Calu3 (cell line): ENCODE data around the gene KCNA10. TPM values are rescaled to one million over a fixed set of nuclear protein-coding genes. Genes with fewer than 3 reads are reported as not detected.

ENCODE experiments used
- BruUV-seq: library from RNA; stranded (reverse); fragments of 400-500 nt; replicated peaks from 2 replicates; lab custom pipeline; 2021; lab: Mats Ljungman, UMichigan
- CTCF ChIA-PET: fragments of 300-600 bp; sonication (Branson Sonifier 250); formaldehyde crosslinking; loops from one replicate; lab custom pipeline; 2022; ENCODE audit warnings: antibody characterized with exemption; lab: Charles Lee
- DNase-seq: peaks from one replicate; pipeline ENCODE4 v3.0.0; 2022
- H3K27ac Mint-ChIP-seq: one replicate; pipeline ENCODE4 v1.8.0; 2022; ENCODE audit warnings: mixed read lengths; ENCODE audit not compliant: unreplicated experiment
- H3K27me3 Mint-ChIP-seq: one replicate; pipeline ENCODE4 v1.8.0; 2022; ENCODE audit warnings: mixed read lengths; ENCODE audit not compliant: unreplicated experiment
- H3K36me3 Mint-ChIP-seq: one replicate; pipeline ENCODE4 v1.8.0; 2022; ENCODE audit warnings: mild to moderate bottlenecking, moderate library complexity, mixed read lengths; ENCODE audit not compliant: insufficient read depth, unreplicated experiment
- H3K4me1 Mint-ChIP-seq: one replicate; pipeline ENCODE4 v1.8.0; 2022; ENCODE audit warnings: mild to moderate bottlenecking, low read depth, mixed read lengths; ENCODE audit not compliant: unreplicated experiment
- H3K4me3 Mint-ChIP-seq: one replicate; pipeline ENCODE4 v1.8.0; 2022; ENCODE audit warnings: mild to moderate bottlenecking, low read depth, moderate library complexity, mixed read lengths; ENCODE audit not compliant: unreplicated experiment
- H3K9me3 Mint-ChIP-seq: one replicate; pipeline ENCODE4 v1.8.0; 2022; ENCODE audit warnings: low read depth, mixed read lengths; ENCODE audit not compliant: unreplicated experiment
- CTCF ChIP-seq: fragments of 200-600 bp; IDR thresholded peaks from one replicate; pipeline ENCODE4 v1.8.0; 2022; ENCODE audit warnings: antibody characterized with exemption; ENCODE audit not compliant: unreplicated experiment
- intact Hi-C: fragments of 100-400 bp; cut with micrococcal nuclease; formaldehyde crosslinking; loops from one replicate; pipeline ENCODE4 v1.10.0; 2022; ENCODE audit not compliant: unreplicated experiment
- total RNA-seq: library from RNA; stranded (reverse); gene quantifications from 2 replicates; pipeline ENCODE4 v1.2.3, GENCODE V29; 2022

KCNA10 gene
- total RNA-seq, 1 experiment from 2014 or later = not detected

- Mint-ChIP-seq H3K36me3 (no peaks in the 10 kb centered on the region), H3K9me3 (no peaks in the 10 kb centered on the region), H3K4me3 (no peak overlapping the region), H3K4me1 (peaks cover 15% of the 10 kb centered on the region), H3K27me3 (peaks cover 24% of the 10 kb centered on the region), H3K27ac (no peak overlapping the region)
- CTCF ChIA-PET = no interaction called here
- intact Hi-C loops = no loop called here
- no peak for DNase-seq
- no peak for TF ChIP-seq CTCF
- BruUV-seq = no TSS peak
These were observed 34.2 kb downstream of the KCNA10 start for GRCh38 chr1:110484801-110485200.

GRCh38 chr1:110483308-110483685 is 35.7 kb downstream of the KCNA10 start:
- Mint-ChIP-seq H3K4me1 (peaks cover 22% of the 10 kb centered on the region), H3K4me3 (no peak overlapping the region), H3K9me3 (no peaks in the 10 kb centered on the region), H3K27ac (no peak overlapping the region), H3K27me3 (peaks cover 24% of the 10 kb centered on the region), H3K36me3 (no peaks in the 10 kb centered on the region)
- intact Hi-C loops = no loop called here
- DNase-seq = no peak
- BruUV-seq = no TSS peak
- TF ChIP-seq CTCF = no peak
- CTCF ChIA-PET = interaction anchor here (1.7 kb wide), 1 partner anchor 13 kb away, joined by 3 read pairs; no protein-coding TSS in a partner anchor

- CTCF ChIA-PET = interaction anchor here (1.7 kb wide), 1 partner anchor 13 kb away, joined by 3 read pairs; no protein-coding TSS in a partner anchor
These were observed 36.2 kb downstream of the KCNA10 start for GRCh38 chr1:110482662-110483307.

GRCh38 chr1:110481968-110482623 is 36.9 kb downstream of the KCNA10 start:
- H3K4me3 Mint-ChIP-seq = no peak overlapping the region
- H3K9me3 Mint-ChIP-seq = no peaks in the 10 kb centered on the region
- CTCF ChIA-PET = interaction anchor here (1.7 kb wide), 1 partner anchor 14 kb away, joined by 3 read pairs; no protein-coding TSS in a partner anchor
- DNase-seq = no peak
- no peak overlapping the region for H3K27ac Mint-ChIP-seq
- H3K4me1 Mint-ChIP-seq = peaks cover 22% of the 10 kb centered on the region
- H3K36me3 Mint-ChIP-seq = no peaks in the 10 kb centered on the region
- TF ChIP-seq CTCF = no peak
- intact Hi-C loops = no loop called here
- peaks cover 24% of the 10 kb centered on the region for H3K27me3 Mint-ChIP-seq
- BruUV-seq = no TSS peak

More at GRCh38 chr1:110482662-110483307, 36.2 kb downstream of the KCNA10 start:
- TF ChIP-seq CTCF = no peak
- Mint-ChIP-seq H3K9me3 (no peaks in the 10 kb centered on the region), H3K4me3 (no peak overlapping the region), H3K4me1 (peaks cover 22% of the 10 kb centered on the region), H3K27me3 (peaks cover 24% of the 10 kb centered on the region), H3K36me3 (no peaks in the 10 kb centered on the region), H3K27ac (no peak overlapping the region)
- intact Hi-C loops = no loop called here
- DNase-seq = no peak
- no TSS peak for BruUV-seq
